T-helper 1 cell treated with Interleukin-12 subunit alpha and Interleukin-12 subunit beta and Interleukin-4 antibody, amounts not matched to agents 30 μg/mL and 1 μg/mL, for 36 hours (primary cell): ENCODE results near the gene SRD5A1.

ENCODE experiments used
- H3K27ac Mint-ChIP-seq: one replicate; pipeline ENCODE4 v1.8.0; 2021; ENCODE audit warnings: mild to moderate bottlenecking, mixed read lengths
- H3K27me3 Mint-ChIP-seq: one replicate; pipeline ENCODE4 v1.8.0; 2021; ENCODE audit warnings: low read depth, mixed read lengths
- H3K36me3 Mint-ChIP-seq: one replicate; pipeline ENCODE4 v1.8.0; 2021; ENCODE audit warnings: low read depth, mixed read lengths
- H3K4me1 Mint-ChIP-seq: one replicate; pipeline ENCODE4 v1.8.0; 2021; ENCODE audit warnings: low read depth, mixed read lengths
- H3K4me3 Mint-ChIP-seq: one replicate; pipeline ENCODE4 v1.8.0; 2021; ENCODE audit warnings: mild to moderate bottlenecking, moderate library complexity, mixed read lengths
- H3K9me3 Mint-ChIP-seq: one replicate; pipeline ENCODE4 v1.8.0; 2021; ENCODE audit warnings: mixed read lengths

SRD5A1 gene

DNA sequence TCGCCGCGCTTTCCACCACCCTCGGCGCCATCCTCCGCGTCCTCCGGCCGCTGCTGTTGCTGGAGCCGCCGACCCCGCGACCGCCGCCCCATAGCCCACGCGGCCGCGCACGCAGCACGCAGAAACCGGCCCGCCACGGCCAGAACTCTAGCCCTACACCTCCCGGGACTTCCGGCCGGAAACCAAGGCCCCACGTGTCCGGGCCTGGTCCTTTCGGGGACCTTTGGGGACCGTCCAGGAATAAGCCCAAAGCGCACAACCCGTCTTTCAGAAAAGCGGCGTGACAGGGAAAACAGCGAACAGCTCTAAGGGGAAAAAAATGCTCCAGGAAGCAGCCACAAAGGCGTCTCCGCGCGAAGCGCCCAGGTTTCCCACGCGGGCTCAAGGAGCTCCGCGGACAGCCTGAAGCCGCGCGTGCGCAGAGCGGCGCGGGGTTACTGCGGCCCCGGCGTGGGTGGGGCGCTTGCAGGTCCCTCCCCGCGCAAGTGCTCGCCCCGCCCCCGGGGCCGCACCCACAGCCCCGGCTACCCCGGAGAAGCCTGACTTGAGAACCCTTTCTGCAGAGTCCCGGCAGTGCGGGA is at the start of gene SRD5A1, which contains the start of gene NSUN2:
Gene SRD5A1 (plus strand): TSS at position 553 of the 581 bp plus-strand sequence. CDS start 137 bp downstream, outside the sequence.
Gene NSUN2 (minus strand): TSS at position 157 of the 581 bp plus-strand sequence. CDS start 65 bp downstream, at position 92.
- peak within 1 kb of the TSS; percentile 99 for H3K27ac Mint-ChIP-seq
- H3K36me3 Mint-ChIP-seq = peaks cover 29% of the 10 kb centered on the region
- H3K9me3 Mint-ChIP-seq = no peaks in the 10 kb centered on the region
- no peaks in the 10 kb centered on the region for H3K27me3 Mint-ChIP-seq
- H3K4me3 Mint-ChIP-seq = peak within 1 kb of the TSS; percentile 94
- H3K4me1 Mint-ChIP-seq = peaks cover 30% of the 10 kb centered on the region

DNA sequence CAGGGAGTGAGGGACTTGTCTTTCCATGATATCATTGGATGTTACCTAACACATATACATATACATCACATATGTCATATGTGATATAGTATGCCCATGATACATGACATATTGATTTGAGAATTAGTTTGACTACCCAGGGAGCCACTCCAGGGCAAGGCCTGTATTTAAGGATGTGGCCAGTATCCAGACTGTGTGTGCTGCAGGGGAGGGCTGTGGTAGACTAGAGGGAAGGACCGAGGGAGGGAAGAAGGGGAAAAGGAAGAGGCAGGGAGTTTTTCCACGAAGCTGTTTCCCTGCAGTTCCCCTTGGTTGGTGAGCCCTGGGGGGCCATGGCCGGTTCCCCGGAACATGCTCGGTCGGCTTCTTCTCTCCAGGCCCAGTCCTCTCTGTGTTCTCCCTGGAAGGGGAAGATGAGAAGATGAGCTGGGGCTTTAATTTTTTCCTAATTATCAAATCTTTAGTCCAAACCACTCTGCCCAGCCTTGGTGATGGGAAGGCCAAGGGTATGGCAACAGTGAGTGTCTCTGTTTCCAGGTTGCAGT is 49.1 kb upstream of the SRD5A1 start:
- no peaks in the 10 kb centered on the region for H3K9me3 Mint-ChIP-seq
- no peaks in the 10 kb centered on the region for H3K4me1 Mint-ChIP-seq
- H3K27ac Mint-ChIP-seq = no peak overlapping the region
- no peaks in the 10 kb centered on the region for H3K36me3 Mint-ChIP-seq
- H3K27me3 Mint-ChIP-seq = peaks cover 60% of the 10 kb centered on the region
- H3K4me3 Mint-ChIP-seq = peak overlapping the region; percentile 37

DNA sequence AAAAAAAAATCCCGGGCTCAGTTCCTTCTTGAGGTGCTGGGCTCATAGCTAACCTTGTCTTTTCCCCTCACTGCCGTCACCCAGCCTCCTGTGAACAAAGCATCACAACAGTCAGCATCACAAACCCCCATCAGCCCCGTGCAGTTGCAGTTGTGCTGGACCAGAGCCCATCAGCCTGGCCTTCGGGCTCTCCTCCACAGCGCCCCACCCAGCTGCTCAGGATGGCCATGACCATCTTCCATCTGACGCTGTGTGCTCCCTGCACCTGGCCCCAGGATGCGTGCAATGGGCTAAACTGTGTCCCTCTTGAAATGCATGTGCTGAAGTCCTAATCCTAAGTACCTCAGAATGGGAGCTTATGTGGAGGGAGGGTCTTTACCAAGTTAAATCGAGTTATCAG is 48.5 kb upstream of the SRD5A1 start:
- Mint-ChIP-seq H3K4me1 (no peaks in the 10 kb centered on the region), H3K9me3 (no peaks in the 10 kb centered on the region), H3K27me3 (peaks cover 65% of the 10 kb centered on the region), H3K27ac (no peak overlapping the region), H3K4me3 (no peak overlapping the region), H3K36me3 (no peaks in the 10 kb centered on the region)

DNA sequence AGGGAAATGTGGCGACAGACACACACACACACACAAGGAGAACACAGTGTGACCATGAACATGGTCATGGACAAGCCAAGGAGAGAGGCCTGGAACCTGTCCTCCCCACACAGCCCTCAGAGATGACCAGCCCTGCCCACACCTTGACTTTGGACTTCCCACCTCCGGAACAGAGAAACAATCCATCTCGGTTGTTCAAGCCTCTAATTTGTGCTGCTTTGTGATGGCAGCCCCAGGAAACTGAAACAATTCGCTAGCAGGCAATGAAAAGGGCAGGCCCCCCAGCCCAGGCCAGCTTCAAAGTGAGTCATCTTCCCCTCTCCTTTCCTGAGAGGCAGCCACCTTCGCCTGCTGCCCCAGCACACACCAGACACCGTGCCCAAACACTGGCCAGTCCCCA is 48.1 kb upstream of the SRD5A1 start:
- no peaks in the 10 kb centered on the region for H3K9me3 Mint-ChIP-seq
- no peaks in the 10 kb centered on the region for H3K36me3 Mint-ChIP-seq
- H3K27ac Mint-ChIP-seq = no peak overlapping the region
- no peak overlapping the region for H3K4me3 Mint-ChIP-seq
- H3K27me3 Mint-ChIP-seq = peaks cover 65% of the 10 kb centered on the region
- no peaks in the 10 kb centered on the region for H3K4me1 Mint-ChIP-seq

DNA sequence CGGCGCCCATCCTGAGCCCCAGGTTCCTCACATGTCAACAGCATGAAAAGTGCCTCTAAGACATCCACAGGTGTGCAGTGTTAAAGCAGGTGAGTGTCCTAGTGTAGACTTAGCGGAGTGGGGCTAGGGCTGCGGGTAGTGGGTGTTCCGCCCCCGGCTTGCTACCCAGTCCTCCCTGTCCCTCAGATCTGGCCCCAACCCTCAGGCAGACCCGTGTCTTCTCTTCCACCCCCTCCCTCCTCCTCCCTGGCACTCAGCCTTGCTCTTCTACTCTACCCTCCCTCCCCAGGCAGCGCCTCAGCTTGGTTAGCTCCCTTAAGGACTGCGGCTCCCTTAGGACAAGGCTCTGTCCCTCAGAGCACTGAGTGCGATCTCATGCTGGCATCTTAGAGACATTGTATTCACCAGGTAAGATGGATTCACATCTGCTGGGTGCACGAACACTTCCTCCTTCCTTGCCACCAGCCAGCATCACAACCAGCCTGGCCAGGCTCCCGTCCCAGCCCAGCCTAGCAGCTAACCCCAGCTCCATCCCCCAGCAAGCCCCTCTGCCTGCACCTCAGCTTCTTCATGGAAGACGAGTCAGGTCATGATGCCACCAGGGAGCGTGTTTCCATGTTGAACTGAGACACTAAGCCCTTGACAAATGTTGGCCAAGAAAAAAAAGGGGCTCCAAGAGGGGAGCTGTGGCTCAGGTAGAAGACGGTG is 47.1 kb upstream of the SRD5A1 start:
- Mint-ChIP-seq H3K4me3 (no peak overlapping the region), H3K9me3 (no peaks in the 10 kb centered on the region), H3K27me3 (peaks cover 60% of the 10 kb centered on the region), H3K4me1 (no peaks in the 10 kb centered on the region), H3K36me3 (no peaks in the 10 kb centered on the region), H3K27ac (no peak overlapping the region)

DNA sequence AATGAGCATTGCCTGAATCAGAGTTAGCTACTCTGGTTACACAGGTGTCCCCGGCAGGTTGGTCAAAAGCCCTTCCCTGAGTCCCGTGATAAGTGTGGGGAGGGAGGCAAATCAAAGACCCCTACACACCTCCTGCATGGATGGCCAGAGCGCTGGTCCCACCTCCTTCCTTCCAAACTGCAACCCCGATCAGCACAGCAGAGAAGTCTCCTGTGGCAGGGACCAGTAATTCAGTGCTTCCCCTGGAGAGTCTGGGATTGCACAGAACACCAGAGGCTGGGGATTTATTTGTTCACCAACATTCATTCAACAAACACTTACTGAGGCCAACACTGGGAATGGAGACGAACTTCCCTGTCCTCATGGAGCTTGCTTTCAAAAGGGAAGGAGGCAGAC is 46.6 kb upstream of the SRD5A1 start:
- Mint-ChIP-seq H3K27me3 (peaks cover 54% of the 10 kb centered on the region), H3K4me3 (no peak overlapping the region), H3K4me1 (no peaks in the 10 kb centered on the region), H3K9me3 (no peaks in the 10 kb centered on the region), H3K27ac (no peak overlapping the region), H3K36me3 (no peaks in the 10 kb centered on the region)

- H3K27ac Mint-ChIP-seq = no peak overlapping the region
- H3K9me3 Mint-ChIP-seq = no peaks in the 10 kb centered on the region
- H3K4me1 Mint-ChIP-seq = no peaks in the 10 kb centered on the region
- H3K4me3 Mint-ChIP-seq = no peak overlapping the region
- H3K27me3 Mint-ChIP-seq = peaks cover 49% of the 10 kb centered on the region
- H3K36me3 Mint-ChIP-seq = no peaks in the 10 kb centered on the region
Measured at GRCh38 chr5:6587171-6587570, 46.1 kb upstream of the SRD5A1 start.

DNA sequence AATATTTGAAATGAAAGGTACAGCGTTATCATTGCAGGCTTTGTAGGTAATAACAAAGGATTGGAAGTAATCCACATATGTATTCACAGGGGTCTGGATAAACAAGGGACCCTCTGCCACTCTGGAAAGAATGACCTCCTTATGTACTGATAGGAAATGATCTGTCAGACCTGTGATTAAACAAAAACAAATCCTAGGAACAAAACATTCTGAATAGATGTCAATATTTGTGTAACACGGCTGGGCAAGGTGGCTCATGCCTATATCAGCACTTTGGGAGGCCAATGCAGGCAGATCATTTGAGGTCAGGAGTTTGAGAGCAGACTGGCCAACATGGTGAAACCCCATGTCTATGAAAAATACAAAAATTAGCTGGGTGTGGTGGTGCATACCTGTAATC is 42.7 kb upstream of the SRD5A1 start:
- peaks cover 28% of the 10 kb centered on the region for H3K27me3 Mint-ChIP-seq

GRCh38 chr5:6591671-6592288 is 41.5 kb upstream of the SRD5A1 start:
- no peaks in the 10 kb centered on the region for H3K9me3 Mint-ChIP-seq
- H3K36me3 Mint-ChIP-seq = peaks cover 9% of the 10 kb centered on the region
- H3K27me3 Mint-ChIP-seq = peaks cover 21% of the 10 kb centered on the region
- no peak overlapping the region for H3K4me3 Mint-ChIP-seq
- no peaks in the 10 kb centered on the region for H3K4me1 Mint-ChIP-seq
- H3K27ac Mint-ChIP-seq = no peak overlapping the region

More for the DNA sequence above, 42.7 kb upstream of the SRD5A1 start:
- H3K4me1 Mint-ChIP-seq = no peaks in the 10 kb centered on the region
- H3K4me3 Mint-ChIP-seq = no peak overlapping the region
- no peaks in the 10 kb centered on the region for H3K9me3 Mint-ChIP-seq
- no peak overlapping the region for H3K27ac Mint-ChIP-seq
- H3K36me3 Mint-ChIP-seq = no peaks in the 10 kb centered on the region

DNA sequence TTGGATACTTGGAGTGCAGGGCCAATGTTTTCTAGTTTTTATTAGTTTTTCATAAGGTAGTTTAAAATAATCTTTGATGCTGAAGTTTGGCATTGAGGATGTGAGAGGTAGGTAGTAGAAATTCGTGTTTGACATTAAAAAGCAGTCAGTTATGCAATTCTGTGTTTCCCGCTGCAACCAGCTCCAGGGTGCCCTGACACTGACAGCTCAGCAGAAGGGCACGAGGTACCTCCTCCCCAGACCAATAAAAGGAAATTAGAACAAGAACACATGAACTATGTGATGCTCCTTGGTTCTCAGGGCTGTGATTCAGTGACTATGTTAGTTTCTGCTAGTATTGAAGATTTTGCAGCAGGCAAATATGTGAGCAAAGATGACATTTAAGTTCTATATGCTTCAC is 40.6 kb upstream of the SRD5A1 start:
- H3K27ac Mint-ChIP-seq = no peak overlapping the region
- H3K4me1 Mint-ChIP-seq = no peaks in the 10 kb centered on the region
- no peaks in the 10 kb centered on the region for H3K9me3 Mint-ChIP-seq
- peaks cover 13% of the 10 kb centered on the region for H3K36me3 Mint-ChIP-seq
- peaks cover 17% of the 10 kb centered on the region for H3K27me3 Mint-ChIP-seq
- no peak overlapping the region for H3K4me3 Mint-ChIP-seq

GRCh38 chr5:6593148-6594016 is 39.9 kb upstream of the SRD5A1 start:
- H3K4me3 Mint-ChIP-seq = no peak overlapping the region
- H3K27me3 Mint-ChIP-seq = peaks cover 16% of the 10 kb centered on the region
- H3K36me3 Mint-ChIP-seq = peaks cover 18% of the 10 kb centered on the region
- no peak overlapping the region for H3K27ac Mint-ChIP-seq
- H3K4me1 Mint-ChIP-seq = no peaks in the 10 kb centered on the region
- no peaks in the 10 kb centered on the region for H3K9me3 Mint-ChIP-seq

- Mint-ChIP-seq H3K27ac (no peak overlapping the region), H3K27me3 (peaks cover 14% of the 10 kb centered on the region), H3K4me1 (no peaks in the 10 kb centered on the region), H3K4me3 (no peak overlapping the region), H3K36me3 (peaks cover 23% of the 10 kb centered on the region), H3K9me3 (no peaks in the 10 kb centered on the region)
Measured at GRCh38 chr5:6594066-6594465, 39.2 kb upstream of the SRD5A1 start.

DNA sequence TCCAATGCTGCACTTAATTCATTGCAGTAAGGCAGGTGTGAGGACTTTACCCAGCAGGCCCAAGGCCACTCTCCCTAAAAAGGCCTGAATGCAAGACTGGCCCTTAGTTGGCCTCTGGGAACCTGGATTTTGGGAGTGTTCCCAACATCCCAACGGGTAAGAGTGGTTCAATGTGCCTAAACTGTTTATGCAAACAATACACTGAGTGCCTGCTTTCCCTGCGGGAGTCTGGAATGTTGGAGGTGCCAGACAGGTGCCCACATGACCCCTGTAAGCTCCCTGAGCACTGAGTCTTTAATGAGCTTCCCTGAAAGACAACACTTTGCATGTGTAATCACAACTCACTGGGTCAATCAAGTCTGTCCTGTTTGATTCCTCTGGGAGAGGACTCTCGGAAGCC is 37.8 kb upstream of the SRD5A1 start:
- Mint-ChIP-seq H3K9me3 (no peaks in the 10 kb centered on the region), H3K4me1 (no peaks in the 10 kb centered on the region), H3K36me3 (peaks cover 30% of the 10 kb centered on the region), H3K4me3 (no peak overlapping the region), H3K27me3 (peaks cover 3% of the 10 kb centered on the region), H3K27ac (no peak overlapping the region)

DNA sequence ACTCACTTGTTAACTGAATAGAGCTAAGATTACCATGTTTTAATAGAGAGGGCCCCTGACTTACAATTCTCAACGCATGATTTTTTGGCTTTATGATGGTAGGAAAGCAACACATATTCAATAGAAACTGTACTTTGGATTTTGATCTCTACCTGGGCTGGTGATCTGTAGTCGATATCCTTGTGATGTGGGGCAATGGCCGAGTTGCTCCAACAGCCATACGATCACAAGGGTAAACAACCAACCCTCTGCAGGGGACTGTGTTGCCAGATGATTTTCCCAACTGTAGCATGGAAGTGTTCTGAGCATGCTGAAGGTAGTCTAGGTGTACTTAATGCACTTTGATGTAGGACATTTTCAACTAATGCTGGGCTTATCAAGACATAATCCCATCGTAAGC is 36.9 kb upstream of the SRD5A1 start:
- H3K4me3 Mint-ChIP-seq = no peak overlapping the region
- H3K9me3 Mint-ChIP-seq = no peaks in the 10 kb centered on the region
- H3K27me3 Mint-ChIP-seq = no peaks in the 10 kb centered on the region
- peaks cover 35% of the 10 kb centered on the region for H3K36me3 Mint-ChIP-seq
- H3K27ac Mint-ChIP-seq = no peak overlapping the region
- no peaks in the 10 kb centered on the region for H3K4me1 Mint-ChIP-seq
